IPS-NIHi11 (cell line): Measurements from ENCODE around the gene GHR.
"Not testable (repeated sequence)": the region's sequence is repeated elsewhere in the genome, so short reads cannot be mapped to it uniquely, and the experiment has no call there.

Source experiments
- DNase-seq: peaks from one replicate; pipeline ENCODE4 v3.0.0; 2012; ENCODE audit warnings: mixed read lengths, low spot score

The GHR gene

GRCh38 chr5:42645138-42645537 lies 221.9 kb downstream of the GHR start:
- DNase-seq, result no peak

GRCh38 chr5:42648036-42648435 lies 224.8 kb downstream of the GHR start:
- no peak for DNase-seq

GRCh38 chr5:42648915-42649314 lies 225.7 kb downstream of the GHR start:
- DNase-seq, result no peak

- no peak for DNase-seq
Observed at GRCh38 chr5:42650084-42650483, 226.8 kb downstream of the GHR start.

GRCh38 chr5:42653705-42654104 lies 230.5 kb downstream of the GHR start:
- no peak for DNase-seq

- no peak for DNase-seq
Observed at GRCh38 chr5:42654645-42655044, 231.4 kb downstream of the GHR start.

GRCh38 chr5:42655982-42656650 lies 232.9 kb downstream of the GHR start:
- DNase-seq, result no peak

GRCh38 chr5:42656651-42657015 lies 233.4 kb downstream of the GHR start:
- DNase-seq, result no peak

- not testable (repeated sequence) for DNase-seq
Observed at GRCh38 chr5:42659869-42660268, 236.6 kb downstream of the GHR start.

GRCh38 chr5:42665857-42666256 lies 242.6 kb downstream of the GHR start:
- no peak for DNase-seq

- DNase-seq, result no peak
Observed at GRCh38 chr5:42666869-42667268, 243.6 kb downstream of the GHR start.

- no peak for DNase-seq
Observed at GRCh38 chr5:42668254-42668653, 245.0 kb downstream of the GHR start.

GRCh38 chr5:42672925-42673324 lies 249.7 kb downstream of the GHR start:
- no peak for DNase-seq

GRCh38 chr5:42675602-42676001 lies 252.4 kb downstream of the GHR start:
- DNase-seq, result no peak

GRCh38 chr5:42676362-42676761 lies 253.1 kb downstream of the GHR start:
- no peak for DNase-seq

- DNase-seq, result no peak
Observed at GRCh38 chr5:42677156-42677842, 254.1 kb downstream of the GHR start.

GRCh38 chr5:42680046-42680445 lies 256.8 kb downstream of the GHR start:
- no peak for DNase-seq

- not testable (repeated sequence) for DNase-seq
Observed at GRCh38 chr5:42685078-42685477, 261.8 kb downstream of the GHR start.

GRCh38 chr5:42689391-42689790 lies 266.2 kb downstream of the GHR start:
- no peak for DNase-seq

- DNase-seq, result no peak
Observed at GRCh38 chr5:42691413-42691937, 268.2 kb downstream of the GHR start.

GRCh38 chr5:42701351-42702059 lies 278.3 kb downstream of the GHR start:
- no peak for DNase-seq

GRCh38 chr5:42703238-42703637 lies 280.0 kb downstream of the GHR start:
- DNase-seq, result no peak

GRCh38 chr5:42715785-42716184 lies 292.5 kb downstream of the GHR start:
- no peak for DNase-seq
